DND-41 (cell line): ENCODE results near the gene NDUFS1.
"Not testable (repeated sequence)": the region's sequence is repeated elsewhere in the genome, so short reads cannot be mapped to it uniquely, and the experiment has no call there.

Source experiments
- CTCF ChIP-seq: IDR thresholded peaks from 2 replicates; pipeline ENCODE4 v1.5.1; 2012; ENCODE audit warnings: borderline replicate concordance, low read length, moderate library complexity, mild to moderate bottlenecking; ENCODE audit not compliant: poor library complexity, severe bottlenecking; ENCODE audit errors: extremely low read depth
- EZH2 ChIP-seq: IDR thresholded peaks from 3 replicates; pipeline ENCODE4 v1.6.1; 2012; ENCODE audit warnings: borderline replicate concordance, low read depth, mild to moderate bottlenecking, moderate library complexity, low read length, inconsistent platforms; ENCODE audit not compliant: severe bottlenecking

DNA sequence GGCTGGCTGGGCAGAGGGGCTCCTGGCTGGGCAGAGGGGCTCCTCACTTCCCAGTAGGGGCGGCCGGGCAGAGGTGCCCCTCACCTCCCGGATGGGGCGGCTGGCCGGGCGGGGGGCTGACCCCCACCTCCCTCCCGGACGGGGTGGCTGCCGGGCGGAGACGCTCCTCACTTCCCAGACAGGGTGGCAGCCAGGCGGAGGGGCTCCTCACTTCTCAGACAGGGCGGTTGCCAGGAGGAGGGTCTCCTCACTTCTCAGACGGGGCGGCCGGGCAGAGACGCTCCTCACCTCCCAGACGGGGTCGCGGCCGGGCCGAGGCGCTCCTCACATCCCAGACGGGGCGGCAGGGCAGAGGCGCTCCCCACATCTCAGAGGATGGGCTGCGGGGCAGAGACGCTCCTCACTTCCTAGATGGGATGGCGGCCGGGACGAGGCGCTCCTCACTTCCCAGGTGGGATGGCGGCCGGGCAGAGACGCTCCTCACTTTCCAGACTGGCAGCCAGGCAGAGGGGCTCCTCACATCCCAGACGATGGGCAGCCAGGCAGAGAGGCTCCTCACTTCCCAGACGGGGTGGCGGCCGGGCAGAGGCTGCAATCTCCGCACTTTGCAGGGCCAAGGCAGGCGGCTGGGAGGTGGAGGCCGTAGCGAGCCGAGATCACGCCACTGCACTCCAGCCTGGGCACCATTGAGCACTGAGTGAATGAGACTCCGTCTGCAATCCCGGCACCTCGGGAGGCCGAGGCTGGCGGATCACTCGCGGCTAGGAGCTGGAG is 12.6 kb upstream of the NDUFS1 start:
- TF ChIP-seq CTCF, EZH2: not testable (repeated sequence)
